Hepatocyte (in vitro differentiated cells): ENCODE measurements around the gene TYROBP. TPM values are rescaled to one million over a fixed set of nuclear protein-coding genes. Genes with fewer than 3 reads are reported as not detected.
A peak's percentile ranks its signal among the peaks of the same experiment; 100 is the strongest.

ENCODE experiments used
- DNase-seq: peaks from one replicate; pipeline ENCODE4 v3.0.0-alpha.2; 2016; ENCODE audit warnings: low spot score
- H2AFZ ChIP-seq: fragments of 200-600 bp; sonication (generic); 2 replicates; pipeline ENCODE4 v1.6.0; 2016; ENCODE audit warnings: antibody characterized with exemption, mild to moderate bottlenecking
- H3K27ac ChIP-seq: fragments of 200-600 bp; sonication (generic); 2 replicates; pipeline ENCODE4 v1.5.1; 2016; ENCODE audit warnings: mild to moderate bottlenecking
- H3K27me3 ChIP-seq: fragments of 200-600 bp; sonication (generic); 2 replicates; pipeline ENCODE4 v1.6.1; 2016
- H3K36me3 ChIP-seq: fragments of 200-600 bp; sonication (generic); replicated peaks from 2 replicates; pipeline ENCODE4 v1.5.1; 2016; ENCODE audit warnings: low read depth; ENCODE audit not compliant: insufficient read depth
- H3K4me1 ChIP-seq: fragments of 200-600 bp; sonication (generic); 2 replicates; pipeline ENCODE4 v1.5.1; 2016; ENCODE audit warnings: mild to moderate bottlenecking, moderate library complexity; ENCODE audit not compliant: insufficient read depth
- H3K4me2 ChIP-seq: fragments of 200-600 bp; sonication (generic); 2 replicates; pipeline ENCODE4 v1.6.0; 2016
- H3K4me3 ChIP-seq: fragments of 200-600 bp; sonication (generic); 2 replicates; pipeline ENCODE4 v1.5.1; 2016; ENCODE audit warnings: mild to moderate bottlenecking
- H3K79me2 ChIP-seq: fragments of 200-600 bp; sonication (generic); 2 replicates; pipeline ENCODE4 v1.6.0; 2017; ENCODE audit warnings: mild to moderate bottlenecking
- H3K9me2 ChIP-seq: fragments of 200-600 bp; sonication (generic); replicated peaks from 2 replicates; pipeline ENCODE4 v1.6.0; 2017; ENCODE audit warnings: mild to moderate bottlenecking; ENCODE audit not compliant: insufficient read depth
- H3K9me3 ChIP-seq: fragments of 200-600 bp; sonication (generic); 2 replicates; pipeline ENCODE4 v1.5.1; 2016; ENCODE audit warnings: low read depth, mild to moderate bottlenecking
- H4K20me1 ChIP-seq: fragments of 200-600 bp; sonication (generic); 2 replicates; pipeline ENCODE4 v1.6.0; 2016; ENCODE audit warnings: mild to moderate bottlenecking; ENCODE audit not compliant: insufficient read depth, poor library complexity, severe bottlenecking
- EZH2 ChIP-seq: fragments of 200-600 bp; sonication (generic); IDR thresholded peaks from 2 replicates; pipeline ENCODE4 v1.6.1; 2016; ENCODE audit warnings: antibody characterized with exemption, mild to moderate bottlenecking, borderline replicate concordance
- EZH2phosphoT487 ChIP-seq: fragments of 200-600 bp; sonication (generic); IDR thresholded peaks from one replicate; pipeline ENCODE4 v1.6.1; 2018; ENCODE audit warnings: antibody characterized with exemption, mild to moderate bottlenecking, low read depth, moderate library complexity; ENCODE audit not compliant: unreplicated experiment, severe bottlenecking
- WGBS: methylation state at CpG from one replicate; pipeline ENCODE4 v1.1.6; 2016; ENCODE audit warnings: low lambda C conversion rate; ENCODE audit errors: missing lambda C conversion rate; 5-methylcytosine and 5-hydroxymethylcytosine counted together
- polyA plus RNA-seq: library from polyadenylated mRNA; unstranded; fragments of >200 nt; fragmentation: Nextera tagmentation; extraction: Ambion mirVana; gene quantifications from 2 replicates; pipeline ENCODE4 v1.2.1, GENCODE V29; 2016
- total RNA-seq: library from RNA; depleted of rRNA; stranded (reverse); fragments of >200 nt; gene quantifications from 2 replicates; pipeline ENCODE4 v1.2.3, GENCODE V29; 2014
- TF ChIP-seq, protein P1 (sequence below): fragments of 200-600 bp; sonication (generic); IDR thresholded peaks from 2 replicates; pipeline ENCODE4 v1.5.1; 2016; ENCODE audit warnings: antibody characterized with exemption, mild to moderate bottlenecking; ENCODE audit not compliant: poor library complexity

The TYROBP gene
- total and polyA plus RNA-seq, 2 experiments from 2014 or later: 4.9 to 5.9 TPM

DNA sequence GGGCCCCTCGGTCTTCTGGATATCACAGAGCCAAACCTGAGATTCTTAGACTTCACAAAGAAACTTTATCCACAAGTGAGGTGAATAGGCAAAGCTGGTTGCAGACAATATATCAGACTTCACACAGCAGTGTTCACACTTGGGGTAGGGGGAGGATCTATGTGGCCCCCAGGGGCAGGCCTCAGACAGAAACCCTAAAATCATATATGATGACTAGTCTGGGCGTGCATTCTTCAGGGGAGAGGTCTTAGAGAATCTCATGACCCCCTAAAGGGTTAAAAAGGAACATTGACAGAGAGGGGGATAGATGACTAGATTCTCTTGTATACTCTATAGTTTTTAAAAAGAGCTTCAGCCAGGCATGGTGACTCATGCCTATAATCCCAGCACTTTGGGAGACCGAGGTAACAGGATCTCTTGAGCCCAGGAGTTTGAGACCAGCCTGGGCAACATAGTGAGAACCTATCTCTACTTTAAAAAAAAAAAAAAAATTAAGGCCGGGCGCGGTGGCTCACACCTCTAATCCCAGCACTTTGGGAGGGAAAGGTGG, 2.8 kb downstream of the TYROBP start:
- Histone ChIP-seq H3K79me2 (no peaks in the 10 kb centered on the region), H3K36me3 (no peaks in the 10 kb centered on the region), H3K9me3 (no peaks in the 10 kb centered on the region), H4K20me1 (no peaks in the 10 kb centered on the region), H3K27ac (no peak overlapping the region), H3K9me2 (no peaks in the 10 kb centered on the region), H3K27me3 (no peaks in the 10 kb centered on the region), H3K4me1 (no peaks in the 10 kb centered on the region), H3K4me2 (no peak overlapping the region), H3K4me3 (no peak overlapping the region), H2AFZ (no peak overlapping the region)
- no peak for DNase-seq
- TF ChIP-seq EZH2: no peak
- TF ChIP-seq, protein P1, sequence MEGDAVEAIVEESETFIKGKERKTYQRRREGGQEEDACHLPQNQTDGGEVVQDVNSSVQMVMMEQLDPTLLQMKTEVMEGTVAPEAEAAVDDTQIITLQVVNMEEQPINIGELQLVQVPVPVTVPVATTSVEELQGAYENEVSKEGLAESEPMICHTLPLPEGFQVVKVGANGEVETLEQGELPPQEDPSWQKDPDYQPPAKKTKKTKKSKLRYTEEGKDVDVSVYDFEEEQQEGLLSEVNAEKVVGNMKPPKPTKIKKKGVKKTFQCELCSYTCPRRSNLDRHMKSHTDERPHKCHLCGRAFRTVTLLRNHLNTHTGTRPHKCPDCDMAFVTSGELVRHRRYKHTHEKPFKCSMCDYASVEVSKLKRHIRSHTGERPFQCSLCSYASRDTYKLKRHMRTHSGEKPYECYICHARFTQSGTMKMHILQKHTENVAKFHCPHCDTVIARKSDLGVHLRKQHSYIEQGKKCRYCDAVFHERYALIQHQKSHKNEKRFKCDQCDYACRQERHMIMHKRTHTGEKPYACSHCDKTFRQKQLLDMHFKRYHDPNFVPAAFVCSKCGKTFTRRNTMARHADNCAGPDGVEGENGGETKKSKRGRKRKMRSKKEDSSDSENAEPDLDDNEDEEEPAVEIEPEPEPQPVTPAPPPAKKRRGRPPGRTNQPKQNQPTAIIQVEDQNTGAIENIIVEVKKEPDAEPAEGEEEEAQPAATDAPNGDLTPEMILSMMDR: no peak
- no peak for TF ChIP-seq EZH2phosphoT487
- WGBS: 48% methylated on average over 6 of the region's 6 CpGs

DNA sequence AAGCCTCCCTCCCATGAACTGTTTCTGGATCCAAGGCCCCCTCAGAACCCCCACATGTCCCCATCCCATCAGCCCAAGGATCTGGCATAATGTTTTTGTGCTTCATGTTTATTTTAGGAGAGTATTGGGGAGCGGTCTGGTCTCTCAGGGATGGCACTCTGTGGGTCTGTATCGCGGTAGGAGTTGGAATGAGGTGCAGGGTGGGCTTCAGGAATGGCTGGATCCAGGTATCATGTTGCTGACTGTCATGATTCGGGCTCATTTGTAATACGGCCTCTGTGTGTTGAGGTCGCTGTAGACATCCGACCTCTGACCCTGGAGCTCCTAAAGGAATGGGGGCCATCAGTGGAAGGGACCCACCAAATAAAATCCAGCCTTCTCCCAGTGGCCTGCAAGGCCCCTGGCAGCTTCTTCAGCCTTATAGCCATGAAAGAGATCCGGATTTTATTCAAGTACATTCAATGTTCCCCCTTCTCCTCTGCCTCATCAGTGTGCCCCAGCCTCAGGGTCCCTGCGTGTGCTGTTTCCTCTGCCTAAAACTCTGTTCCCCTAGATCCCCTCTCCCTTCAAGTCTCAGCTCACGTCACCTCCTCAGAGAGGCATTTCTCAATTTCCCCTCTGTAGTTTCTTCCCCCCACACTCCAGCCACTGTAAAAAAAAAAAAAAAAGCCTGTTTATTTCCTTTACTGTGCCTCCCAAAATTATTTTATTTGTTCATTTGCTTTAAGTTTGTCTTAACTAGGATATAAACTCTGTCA, 3.6 kb downstream of the TYROBP start:
- Histone ChIP-seq H3K4me2 (no peak overlapping the region), H3K4me1 (no peaks in the 10 kb centered on the region)

DNA sequence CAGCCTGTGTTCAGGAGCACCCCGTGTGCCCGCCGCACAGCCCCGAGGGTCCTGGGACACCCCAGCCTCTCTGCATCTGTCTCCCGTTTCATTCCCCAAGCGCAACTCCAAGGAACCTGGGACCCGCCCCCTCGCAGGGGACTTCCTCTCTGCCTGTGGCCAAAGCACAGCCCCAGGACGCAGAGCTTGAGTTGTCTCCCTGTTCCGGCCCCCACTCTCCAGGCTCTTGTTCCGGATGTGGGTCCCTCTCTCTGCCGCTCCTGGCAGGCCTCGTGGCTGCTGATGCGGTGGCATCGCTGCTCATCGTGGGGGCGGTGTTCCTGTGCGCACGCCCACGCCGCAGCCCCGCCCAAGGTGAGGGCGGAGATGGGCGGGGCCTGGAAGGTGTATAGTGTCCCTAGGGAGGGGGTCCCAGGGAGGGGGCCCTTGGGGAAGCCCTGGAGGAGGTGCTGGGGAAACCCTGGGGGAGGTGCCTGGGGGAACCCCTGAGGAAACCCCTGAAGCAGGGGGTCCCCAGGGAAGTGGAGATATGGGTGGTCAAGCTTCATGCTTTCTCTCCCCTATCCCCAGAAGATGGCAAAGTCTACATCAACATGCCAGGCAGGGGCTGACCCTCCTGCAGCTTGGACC, 4.4 kb downstream of the TYROBP start:
- TF ChIP-seq EZH2phosphoT487 (no peak), EZH2 (no peak)
- TF ChIP-seq, protein P1: no peak
- peak overlapping the region; percentile 84 for H3K4me2 ChIP-seq

More for the DNA sequence above, 3.6 kb downstream of the TYROBP start:
- TF ChIP-seq EZH2 (no peak), EZH2phosphoT487 (no peak)
- TF ChIP-seq, protein P1: no peak
- H3K9me2 ChIP-seq: no peaks in the 10 kb centered on the region
- H3K27ac ChIP-seq: no peak overlapping the region
- no peaks in the 10 kb centered on the region for H3K27me3 ChIP-seq
- no peaks in the 10 kb centered on the region for H3K79me2 ChIP-seq
- DNase-seq: no peak
- no peaks in the 10 kb centered on the region for H3K9me3 ChIP-seq
- no peak overlapping the region for H2AFZ ChIP-seq
- H4K20me1 ChIP-seq: no peaks in the 10 kb centered on the region
- H3K4me3 ChIP-seq: no peak overlapping the region
- WGBS: 87% methylated on average over 10 of the region's 10 CpGs
- no peaks in the 10 kb centered on the region for H3K36me3 ChIP-seq

More for the DNA sequence above, 4.4 kb downstream of the TYROBP start:
- 2% methylated on average over 23 of the region's 24 CpGs for WGBS
- Histone ChIP-seq H2AFZ (peak overlapping the region; percentile 68), H3K27me3 (no peaks in the 10 kb centered on the region), H4K20me1 (no peaks in the 10 kb centered on the region), H3K27ac (peak overlapping the region; percentile 45), H3K9me2 (no peaks in the 10 kb centered on the region), H3K36me3 (no peaks in the 10 kb centered on the region), H3K4me1 (no peaks in the 10 kb centered on the region), H3K4me3 (no peak overlapping the region), H3K9me3 (no peaks in the 10 kb centered on the region), H3K79me2 (peaks cover 2% of the 10 kb centered on the region)
- peak; percentile 78 for DNase-seq
